BJ (cell line): ENCODE measurements around the gene PRAC1. TPM values are rescaled to one million over a fixed set of nuclear protein-coding genes. Genes with fewer than 3 reads are reported as not detected.

Source experiments
- CTCF ChIA-PET: fragments of 350-600 bp; formaldehyde crosslinking; extraction: SDS; loops from one replicate; lab custom pipeline; 2021; ENCODE audit warnings: antibody characterized with exemption, inconsistent platforms; lab: Yijun Ruan, JAX
- POLR2A ChIA-PET: fragments of 300-600 bp; sonication (Branson Sonifier 250); formaldehyde crosslinking; extraction: SDS; loops from one replicate; lab custom pipeline; 2021; ENCODE audit warnings: antibody characterized with exemption; lab: Charles Lee
- DNase-seq: peaks from one replicate; pipeline ENCODE4 v3.0.0-alpha.2; 2011; ENCODE audit warnings: low read depth
- H3K27me3 ChIP-seq: 2 replicates; pipeline ENCODE4 v1.6.0; 2011; ENCODE audit warnings: low read length; ENCODE audit not compliant: control insufficient read depth, insufficient read depth
- H3K36me3 ChIP-seq: 2 replicates; pipeline ENCODE4 v1.5.1; 2011; ENCODE audit warnings: low read length; ENCODE audit not compliant: control insufficient read depth, insufficient read depth
- H3K4me3 ChIP-seq: 2 replicates; pipeline ENCODE4 v1.5.1; 2011; ENCODE audit warnings: low read depth, mild to moderate bottlenecking, control low read depth, low read length
- CTCF ChIP-seq: IDR thresholded peaks from 2 replicates; pipeline ENCODE4 v1.5.1; 2011; ENCODE audit warnings: low read depth, mild to moderate bottlenecking, control low read depth, inconsistent platforms, low read length, moderate library complexity; ENCODE audit not compliant: insufficient read depth
- polyA plus RNA-seq: library from polyadenylated mRNA; depleted of rRNA; stranded (reverse); fragments of >200 nt; gene quantifications from 2 replicates; pipeline ENCODE4 v1.2.3, GENCODE V29; 2011

Gene PRAC1
- polyA plus RNA-seq, 1 experiment, result not detected

- DNase-seq, result no peak
- Histone ChIP-seq H3K4me3 (no peak overlapping the region), H3K36me3 (no peaks in the 10 kb centered on the region), H3K27me3 (peaks cover 69% of the 10 kb centered on the region)
- no peak for TF ChIP-seq CTCF
- ChIA-PET CTCF (interaction anchor here (0.6 to 10.4 kb wide), 27 partner anchors 11 to 164 kb away, joined by 3 to 152 read pairs (median 11); partner anchors contain the start of gene TTLL6), POLR2A (interaction anchor here (0.5 kb wide), 1 partner anchor 921 kb away, joined by 5 read pairs; no protein-coding TSS in a partner anchor)
Measured at GRCh38 chr17:48725288-48726064, 3.2 kb upstream of the PRAC1 start.

GRCh38 chr17:48725004-48725287, 2.6 kb upstream of the PRAC1 start:
- POLR2A ChIA-PET, result interaction anchor here (0.5 kb wide), 1 partner anchor 922 kb away, joined by 5 read pairs; no protein-coding TSS in a partner anchor

GRCh38 chr17:48724251-48725003, 2.1 kb upstream of the PRAC1 start:
- Histone ChIP-seq H3K4me3 (no peak overlapping the region), H3K36me3 (no peaks in the 10 kb centered on the region), H3K27me3 (peaks cover 69% of the 10 kb centered on the region)
- POLR2A ChIA-PET, result no interaction called here
- no peak for DNase-seq
- TF ChIP-seq CTCF, result peak; percentile 79
- CTCF ChIA-PET, result interaction anchor here (0.6 to 10.4 kb wide), 49 partner anchors 8 to 308 kb away, joined by 3 to 152 read pairs (median 6); partner anchors contain the start of gene TTLL6

More at GRCh38 chr17:48725004-48725287, 2.6 kb upstream of the PRAC1 start:
- CTCF ChIA-PET, result interaction anchor here (0.6 to 10.4 kb wide), 29 partner anchors 10 to 164 kb away, joined by 3 to 152 read pairs (median 8); partner anchors contain the start of gene TTLL6
- Histone ChIP-seq H3K36me3 (no peaks in the 10 kb centered on the region), H3K27me3 (peaks cover 70% of the 10 kb centered on the region), H3K4me3 (no peak overlapping the region)
- TF ChIP-seq CTCF, result no peak
- no peak for DNase-seq

GRCh38 chr17:48723423-48724250, 1.3 kb upstream of the PRAC1 start:
- no peak for TF ChIP-seq CTCF
- H3K27me3 ChIP-seq, result peaks cover 68% of the 10 kb centered on the region
- ChIA-PET POLR2A (no interaction called here), CTCF (interaction anchor here (0.6 to 10.4 kb wide), 47 partner anchors 9 to 309 kb away, joined by 3 to 152 read pairs (median 5); partner anchors contain the start of gene TTLL6)
- H3K4me3 ChIP-seq, result peak overlapping the region; percentile 24
- H3K36me3 ChIP-seq, result no peaks in the 10 kb centered on the region
- DNase-seq, result no peak
